ENCODE results near the gene EPDR1.

DNA sequence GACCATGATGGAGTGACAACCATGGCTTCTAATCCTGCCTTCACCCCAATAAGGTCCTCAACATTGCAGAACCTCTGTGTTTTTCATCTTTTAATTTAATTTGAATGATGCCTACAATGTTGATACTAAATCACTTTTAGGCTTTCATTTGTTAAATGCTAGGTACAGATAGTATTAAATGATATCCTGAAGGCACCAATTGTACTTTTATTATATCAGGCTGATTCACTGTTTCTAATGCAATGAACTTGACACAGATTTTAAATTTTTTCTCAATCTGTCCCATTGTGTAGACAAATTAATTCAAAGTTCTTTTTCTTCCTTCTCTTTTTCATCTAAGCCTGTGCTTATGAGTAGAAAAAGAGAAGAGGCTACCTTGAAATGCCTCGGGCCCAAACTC, 5.2 kb downstream of the EPDR1 start:
- TF ChIP-seq, protein P1, sequence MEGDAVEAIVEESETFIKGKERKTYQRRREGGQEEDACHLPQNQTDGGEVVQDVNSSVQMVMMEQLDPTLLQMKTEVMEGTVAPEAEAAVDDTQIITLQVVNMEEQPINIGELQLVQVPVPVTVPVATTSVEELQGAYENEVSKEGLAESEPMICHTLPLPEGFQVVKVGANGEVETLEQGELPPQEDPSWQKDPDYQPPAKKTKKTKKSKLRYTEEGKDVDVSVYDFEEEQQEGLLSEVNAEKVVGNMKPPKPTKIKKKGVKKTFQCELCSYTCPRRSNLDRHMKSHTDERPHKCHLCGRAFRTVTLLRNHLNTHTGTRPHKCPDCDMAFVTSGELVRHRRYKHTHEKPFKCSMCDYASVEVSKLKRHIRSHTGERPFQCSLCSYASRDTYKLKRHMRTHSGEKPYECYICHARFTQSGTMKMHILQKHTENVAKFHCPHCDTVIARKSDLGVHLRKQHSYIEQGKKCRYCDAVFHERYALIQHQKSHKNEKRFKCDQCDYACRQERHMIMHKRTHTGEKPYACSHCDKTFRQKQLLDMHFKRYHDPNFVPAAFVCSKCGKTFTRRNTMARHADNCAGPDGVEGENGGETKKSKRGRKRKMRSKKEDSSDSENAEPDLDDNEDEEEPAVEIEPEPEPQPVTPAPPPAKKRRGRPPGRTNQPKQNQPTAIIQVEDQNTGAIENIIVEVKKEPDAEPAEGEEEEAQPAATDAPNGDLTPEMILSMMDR (IDR thresholded peaks at IDR 0.05) = no peak
- no peak for TF ChIP-seq POLR2AphosphoS5 (IDR thresholded peaks at IDR 0.05)
